22Rv1 (cell line): ENCODE measurements around the gene CMBL.

Experiments
- H3K27ac ChIP-seq: fragments of 450-650 bp; 2 replicates; pipeline ENCODE4 v1.5.1; 2017
- CTCF ChIP-seq: fragments of 450-650 bp; IDR thresholded peaks from 2 replicates; pipeline ENCODE4 v1.5.1; 2017; ENCODE audit warnings: mild to moderate bottlenecking
- ZFX ChIP-seq: fragments of 450-650 bp; IDR thresholded peaks from 2 replicates; pipeline ENCODE4 v1.6.1; 2017; ENCODE audit warnings: antibody characterized with exemption, borderline replicate concordance

CMBL gene

GRCh38 chr5:10307206-10308148 is at the start of gene CMBL:
TSS of gene CMBL (minus strand) at chr5:10307902. CDS start at chr5:10290762, 17,140 bp downstream.
- peak within 1 kb of the TSS; percentile 91 for H3K27ac ChIP-seq
- no peak for TF ChIP-seq CTCF
- no peak for TF ChIP-seq ZFX

- TF ChIP-seq ZFX (no peak), CTCF (no peak)
These were observed 47.6 kb upstream of the CMBL start for GRCh38 chr5:10355071-10355889.

GRCh38 chr5:10354048-10354872 is 46.6 kb upstream of the CMBL start:
- TF ChIP-seq ZFX (no peak), CTCF (no peak)

More at GRCh38 chr5:10355071-10355889, 47.6 kb upstream of the CMBL start:
- 0 out of 2 replicates have a peak overlapping the region, but pooled peaks have one; percentile 95 for H3K27ac ChIP-seq

GRCh38 chr5:10353241-10354047 is 45.7 kb upstream of the CMBL start, which contains the start of gene MARCHF6:
TSS of gene MARCHF6 (plus strand) at chr5:10353695. CDS start at chr5:10353899, 204 bp downstream.
- TF ChIP-seq CTCF, result no peak
- H3K27ac ChIP-seq, result peak within 1 kb of the TSS; percentile 95

More at GRCh38 chr5:10354048-10354872, 46.6 kb upstream of the CMBL start:
- H3K27ac ChIP-seq, result peak overlapping the region; percentile 95

- TF ChIP-seq ZFX (no peak), CTCF (no peak)
- peak overlapping the region; percentile 95 for H3K27ac ChIP-seq
These were observed 44.9 kb upstream of the CMBL start for GRCh38 chr5:10352430-10353240.

- TF ChIP-seq ZFX (no peak), CTCF (no peak)
- H3K27ac ChIP-seq, result no peak overlapping the region
These were observed 44.2 kb upstream of the CMBL start for GRCh38 chr5:10351919-10352318.
